ENCODE results near the gene KPNA5.

DNA sequence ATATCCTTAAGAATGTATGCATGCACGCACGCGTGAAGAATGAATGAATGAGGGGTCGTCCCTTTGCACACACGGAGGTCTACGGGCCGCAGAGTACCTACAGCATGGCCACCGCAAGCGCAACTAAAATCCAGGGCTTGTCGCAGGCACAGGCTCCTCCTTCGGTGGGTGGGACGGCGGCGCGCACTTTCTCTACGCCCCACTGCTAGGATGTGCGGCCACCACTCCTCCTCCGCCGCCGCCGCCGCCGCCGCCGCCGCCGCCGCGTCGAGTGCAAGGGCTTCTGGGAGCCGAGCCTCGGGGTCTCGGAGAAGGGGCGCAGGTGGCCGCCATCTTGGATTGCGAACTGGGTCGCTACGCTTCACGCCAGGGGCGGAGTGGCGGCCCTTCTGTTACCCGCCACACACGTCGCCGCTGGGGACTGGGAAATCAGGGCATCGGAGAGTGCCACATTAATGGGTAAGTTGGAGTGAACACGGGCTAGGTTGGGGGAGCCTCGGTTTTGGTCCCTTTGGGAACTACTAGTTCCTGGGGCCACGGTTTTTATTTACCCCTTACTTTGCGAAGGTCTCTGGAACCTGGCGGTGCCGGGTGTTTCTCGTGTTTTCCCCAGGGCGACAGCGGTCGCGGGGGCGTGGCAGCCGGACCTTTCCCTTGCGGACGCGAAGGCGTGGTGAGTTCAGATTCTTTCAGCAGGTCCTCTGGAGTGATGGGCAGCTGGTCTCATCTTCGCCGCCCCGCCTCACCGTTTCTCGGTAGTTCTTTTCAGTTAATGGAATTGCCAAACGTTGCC is at the start of gene KPNA5:
- TF ChIP-seq, protein P1, sequence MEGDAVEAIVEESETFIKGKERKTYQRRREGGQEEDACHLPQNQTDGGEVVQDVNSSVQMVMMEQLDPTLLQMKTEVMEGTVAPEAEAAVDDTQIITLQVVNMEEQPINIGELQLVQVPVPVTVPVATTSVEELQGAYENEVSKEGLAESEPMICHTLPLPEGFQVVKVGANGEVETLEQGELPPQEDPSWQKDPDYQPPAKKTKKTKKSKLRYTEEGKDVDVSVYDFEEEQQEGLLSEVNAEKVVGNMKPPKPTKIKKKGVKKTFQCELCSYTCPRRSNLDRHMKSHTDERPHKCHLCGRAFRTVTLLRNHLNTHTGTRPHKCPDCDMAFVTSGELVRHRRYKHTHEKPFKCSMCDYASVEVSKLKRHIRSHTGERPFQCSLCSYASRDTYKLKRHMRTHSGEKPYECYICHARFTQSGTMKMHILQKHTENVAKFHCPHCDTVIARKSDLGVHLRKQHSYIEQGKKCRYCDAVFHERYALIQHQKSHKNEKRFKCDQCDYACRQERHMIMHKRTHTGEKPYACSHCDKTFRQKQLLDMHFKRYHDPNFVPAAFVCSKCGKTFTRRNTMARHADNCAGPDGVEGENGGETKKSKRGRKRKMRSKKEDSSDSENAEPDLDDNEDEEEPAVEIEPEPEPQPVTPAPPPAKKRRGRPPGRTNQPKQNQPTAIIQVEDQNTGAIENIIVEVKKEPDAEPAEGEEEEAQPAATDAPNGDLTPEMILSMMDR (IDR thresholded peaks at IDR 0.05; ENCODE audit: low read depth, low read length, poor library complexity, severe bottlenecking) = no peak
- no peak for TF ChIP-seq EZH2phosphoT487 (IDR thresholded peaks at IDR 0.05; ENCODE audit: borderline replicate concordance, low read length)
